ENCODE data around the gene S100A16.

Gene S100A16

DNA sequence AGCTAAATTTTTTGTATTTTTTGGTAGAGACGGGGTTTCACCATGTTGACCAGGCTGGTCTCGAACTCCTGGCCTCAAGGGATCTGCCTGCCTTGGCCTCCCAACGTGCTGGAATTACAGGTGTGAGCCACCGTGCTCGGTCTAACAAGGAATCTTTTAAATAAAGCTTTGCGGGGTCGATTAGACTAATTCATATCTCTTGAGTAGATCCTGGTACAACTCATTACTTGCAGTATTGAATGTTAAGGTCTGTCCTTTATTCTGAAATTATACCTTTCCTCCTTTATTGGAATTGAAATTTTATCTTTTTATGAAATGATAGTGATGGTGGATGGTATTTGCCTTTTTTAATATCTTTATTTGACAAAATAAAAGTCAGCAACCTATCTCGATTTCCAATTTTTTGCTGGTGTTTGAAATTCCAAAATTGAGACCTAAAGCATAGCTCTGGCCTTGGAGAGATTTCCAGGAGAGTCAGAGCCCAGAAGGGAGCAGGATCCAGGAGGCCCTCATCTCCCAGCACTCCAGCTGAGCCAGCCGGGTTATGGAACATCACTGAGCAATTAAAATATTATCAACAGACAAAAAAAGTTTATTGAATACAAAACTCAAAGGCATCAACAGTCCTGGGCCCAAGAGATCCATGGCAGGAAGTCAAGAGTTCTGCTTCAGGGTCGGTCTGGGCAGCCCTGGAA lies 52.0 kb downstream of the S100A16 start:
- no peak for DNase-seq

DNA sequence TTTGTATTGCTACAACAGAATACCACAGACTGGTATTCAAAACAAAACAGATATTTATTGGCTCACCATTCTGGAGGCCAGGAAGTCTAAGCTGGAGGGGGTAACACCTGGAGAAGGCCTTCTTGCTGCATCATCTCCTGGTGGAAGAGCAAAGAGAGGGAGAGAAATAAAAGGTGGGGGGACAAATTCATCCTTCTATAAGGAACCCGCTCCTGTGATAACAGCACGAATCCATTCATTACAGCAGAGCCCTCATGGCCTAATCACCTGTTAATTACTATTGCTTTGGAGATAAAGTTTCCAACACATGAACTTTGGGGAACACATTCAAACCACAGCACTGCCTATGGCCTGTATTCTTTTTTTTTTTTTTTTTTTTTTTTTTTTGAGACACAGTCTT lies 52.7 kb downstream of the S100A16 start:
- no peak for DNase-seq

DNA sequence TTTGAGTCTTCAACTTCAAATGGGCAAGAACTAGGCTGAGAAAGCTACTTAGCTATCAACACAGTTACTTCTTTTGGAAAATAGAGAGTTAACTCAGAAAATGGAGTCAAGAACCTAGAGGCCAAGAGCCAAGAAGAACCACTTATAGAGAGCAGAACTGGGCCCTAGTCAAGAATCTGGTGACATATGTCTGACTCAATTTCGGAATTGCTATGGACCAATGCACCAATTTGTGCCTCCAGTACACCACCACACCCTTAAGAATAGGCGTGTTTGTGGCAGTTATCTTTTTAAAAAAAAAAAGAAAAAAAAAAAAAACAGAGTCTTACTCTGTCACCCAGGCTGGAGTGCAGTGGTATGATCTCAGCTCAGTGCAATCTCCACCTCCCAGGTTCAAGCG lies 55.1 kb downstream of the S100A16 start:
- DNase-seq: no peak

Measured in cerebellar nuclear complex (tissue), 1 donor.